ENCODE measurements around the gene C1orf52.

Gene C1orf52

GRCh38 chr1:85203573-85204171, 55.8 kb downstream of the C1orf52 start:
- H3K4me3 ChIP-seq (ENCODE audit: low read depth in 1 of 2, low read length in 2 of 2): no peak overlapping the region
- no peaks in the 10 kb centered on the region for H3K36me3 ChIP-seq (ENCODE audit: control insufficient read depth in 1 of 2, insufficient read depth in 2 of 2, low read length in 2 of 2)
- peaks cover 5 to 8% of the 10 kb centered on the region in 2 donors for H3K4me1 ChIP-seq (ENCODE audit: control insufficient read depth in 1 of 2, insufficient read depth in 2 of 2, low read length in 2 of 2)
- H3K9me3 ChIP-seq (ENCODE audit: control insufficient read depth in 1 of 2, low read length in 2 of 2): no peaks in the 10 kb centered on the region
- no peak overlapping the region for H3K27ac ChIP-seq (ENCODE audit: low read length)
- H3K27me3 ChIP-seq (ENCODE audit: low read depth, low read length): no peaks in the 10 kb centered on the region

- Histone ChIP-seq H3K36me3 (ENCODE audit: control insufficient read depth in 1 of 2, insufficient read depth in 2 of 2, low read length in 2 of 2) (no peaks in the 10 kb centered on the region), H3K4me3 (ENCODE audit: low read depth in 1 of 2, low read length in 2 of 2) (peak overlapping the region in 1 of 2 donors; percentile 81)
Observed at GRCh38 chr1:85202864-85203255, 56.6 kb downstream of the C1orf52 start.

DNA sequence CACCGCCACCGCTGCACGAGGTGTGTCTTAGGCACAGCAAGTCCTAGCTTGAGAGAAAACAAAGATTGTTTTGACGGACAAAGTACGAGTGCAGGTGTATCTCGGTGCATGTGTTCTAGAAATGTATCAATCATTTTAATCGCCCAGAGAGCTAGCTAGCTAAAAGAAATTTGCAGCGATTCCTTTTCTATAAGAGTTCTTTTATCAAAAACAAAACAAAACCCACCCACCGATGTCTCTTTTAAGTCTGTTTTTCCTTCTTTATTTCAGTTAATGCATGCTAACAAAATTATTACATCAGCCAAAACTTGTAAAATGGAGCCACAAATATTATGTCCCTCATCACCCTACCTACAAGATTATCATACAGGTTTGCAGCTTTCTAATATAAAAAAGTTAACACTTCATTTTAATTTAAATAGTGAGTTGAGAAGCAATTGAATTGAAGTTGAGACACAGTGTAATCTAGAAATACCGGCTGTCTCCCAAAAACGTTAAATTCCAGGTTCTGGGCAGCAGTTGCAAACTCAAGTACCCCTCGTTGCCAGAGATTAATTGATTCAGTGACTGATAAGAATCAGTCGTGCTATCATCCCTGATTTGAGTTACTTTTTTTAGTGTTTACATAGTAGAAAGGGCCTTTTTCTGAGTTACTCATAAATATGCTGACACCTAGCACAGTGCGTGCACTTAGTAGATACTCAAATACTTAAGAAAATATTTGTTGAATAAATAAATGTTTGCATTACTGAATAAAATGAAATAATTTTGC, 57.2 kb downstream of the C1orf52 start:
- Histone ChIP-seq H3K4me3 (ENCODE audit: low read depth in 1 of 2, low read length in 2 of 2) (peak overlapping the region; percentile 81 to 85), H3K9me3 (ENCODE audit: control insufficient read depth in 1 of 2, low read length in 2 of 2) (no peaks in the 10 kb centered on the region), H3K27me3 (ENCODE audit: low read depth, low read length) (no peaks in the 10 kb centered on the region), H3K27ac (ENCODE audit: low read length) (peak overlapping the region; percentile 54), H3K36me3 (ENCODE audit: control insufficient read depth in 1 of 2, insufficient read depth in 2 of 2, low read length in 2 of 2) (no peaks in the 10 kb centered on the region), H3K4me1 (ENCODE audit: control insufficient read depth in 1 of 2, insufficient read depth in 2 of 2, low read length in 2 of 2) (peaks cover 9 to 11% of the 10 kb centered on the region in 2 donors)

More at GRCh38 chr1:85202864-85203255, 56.6 kb downstream of the C1orf52 start:
- H3K4me1 ChIP-seq (ENCODE audit: control insufficient read depth in 1 of 2, insufficient read depth in 2 of 2, low read length in 2 of 2): peaks cover 9% of the 10 kb centered on the region in 2 donors
- H3K27ac ChIP-seq (ENCODE audit: low read length): no peak overlapping the region
- H3K9me3 ChIP-seq (ENCODE audit: control insufficient read depth in 1 of 2, low read length in 2 of 2): no peaks in the 10 kb centered on the region
- H3K27me3 ChIP-seq (ENCODE audit: low read depth, low read length): no peaks in the 10 kb centered on the region

DNA sequence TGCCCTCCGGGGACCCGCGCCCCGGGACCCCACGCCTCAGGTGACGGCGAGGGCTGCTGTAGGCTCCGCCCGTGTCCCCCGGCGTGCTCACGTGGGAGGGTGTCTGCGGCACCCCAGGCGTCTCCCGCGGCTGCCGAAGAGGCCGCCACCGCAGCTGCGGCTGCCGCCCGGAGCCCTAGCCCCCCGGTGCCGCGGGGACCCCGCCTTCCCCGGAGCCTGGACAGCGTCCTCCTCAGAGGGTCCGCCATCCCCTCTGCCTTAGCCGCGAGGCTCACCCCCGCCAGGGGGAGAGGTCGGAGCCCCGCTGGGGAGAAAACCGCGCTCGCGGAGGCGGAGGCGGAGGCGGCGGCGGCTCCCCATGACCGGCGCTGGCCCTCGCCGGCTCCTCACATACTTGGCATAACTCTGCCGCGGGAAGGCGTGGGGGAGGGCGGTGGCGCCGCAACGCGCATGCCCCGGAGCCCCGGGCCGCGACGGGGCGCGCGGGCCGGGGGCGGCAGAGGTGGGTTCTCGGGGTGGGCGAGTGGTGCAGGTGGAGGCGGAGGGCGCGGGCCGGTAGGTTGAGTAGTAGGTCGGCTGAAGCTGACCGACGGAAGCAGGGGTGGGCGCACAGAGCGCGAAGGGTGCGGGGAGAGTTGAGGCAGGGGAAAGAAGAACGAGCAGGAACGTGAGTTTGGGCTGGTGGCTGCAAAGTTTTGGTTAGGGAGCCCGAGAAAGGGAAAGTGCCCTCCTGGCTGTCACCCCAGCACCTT, 57.9 kb downstream of the C1orf52 start:
- Histone ChIP-seq H3K27ac (ENCODE audit: low read length) (peak overlapping the region; percentile 75), H3K36me3 (ENCODE audit: control insufficient read depth in 1 of 2, insufficient read depth in 2 of 2, low read length in 2 of 2) (no peaks in the 10 kb centered on the region), H3K4me1 (ENCODE audit: control insufficient read depth in 1 of 2, insufficient read depth in 2 of 2, low read length in 2 of 2) (peaks cover 9 to 11% of the 10 kb centered on the region in 2 donors), H3K9me3 (ENCODE audit: control insufficient read depth in 1 of 2, low read length in 2 of 2) (no peaks in the 10 kb centered on the region), H3K4me3 (ENCODE audit: low read depth in 1 of 2, low read length in 2 of 2) (peak overlapping the region; percentile 81 to 85), H3K27me3 (ENCODE audit: low read depth, low read length) (no peaks in the 10 kb centered on the region)

DNA sequence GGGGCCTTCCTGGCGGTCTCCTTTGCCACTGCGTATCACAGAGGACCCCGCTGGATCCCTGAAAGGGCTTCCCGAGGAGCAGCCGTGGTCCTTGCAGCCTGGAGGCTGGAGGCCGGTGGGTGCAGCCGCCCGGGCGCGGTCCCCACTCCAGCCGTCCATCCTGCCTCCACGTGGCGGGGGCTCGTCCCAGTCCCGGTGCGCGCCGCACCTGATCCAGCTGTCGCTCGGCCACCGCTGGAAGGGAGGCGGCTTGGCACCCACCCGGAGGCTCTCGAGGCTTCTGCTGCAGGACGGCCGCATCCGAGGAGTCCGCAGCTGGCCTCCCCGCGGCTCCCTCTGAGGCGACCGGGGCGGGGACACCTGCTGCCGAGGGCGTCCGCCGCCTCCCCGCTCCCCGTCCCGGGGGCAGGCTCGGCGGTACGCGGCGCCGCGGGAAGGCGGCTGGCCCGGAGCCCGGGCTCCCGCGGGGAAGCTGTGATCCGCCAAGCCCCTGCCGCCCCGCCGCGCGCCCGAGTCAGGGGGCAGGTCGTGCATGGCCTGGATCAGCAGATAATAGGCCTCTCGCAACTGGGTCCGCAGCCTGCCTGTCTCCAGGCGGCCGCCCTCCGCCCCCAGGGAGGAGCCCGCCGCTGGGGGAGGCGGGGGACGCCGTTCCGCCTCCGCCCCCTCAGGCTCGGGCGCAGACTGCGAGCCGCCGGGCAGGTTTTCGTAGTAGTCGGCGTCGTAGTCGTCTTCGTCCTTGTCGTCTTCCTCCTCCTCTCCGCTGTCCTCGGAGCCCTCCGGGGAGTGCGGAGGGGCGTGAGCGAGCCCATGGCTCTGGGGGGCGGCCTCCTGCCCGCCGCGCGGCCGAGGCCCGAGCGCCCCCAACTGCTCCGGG, 58.8 kb downstream of the C1orf52 start, which contains the start of gene SYDE2:
Gene SYDE2, minus strand, starts transcription at position 554 of the 877 bp plus-strand sequence. Its CDS starts 20 bp downstream, at position 534.
- peak within 1 kb of the TSS; percentile 81 to 85 for H3K4me3 ChIP-seq (ENCODE audit: low read depth in 1 of 2, low read length in 2 of 2)
- no peaks in the 10 kb centered on the region for H3K9me3 ChIP-seq (ENCODE audit: control insufficient read depth in 1 of 2, low read length in 2 of 2)
- no peaks in the 10 kb centered on the region for H3K36me3 ChIP-seq (ENCODE audit: control insufficient read depth in 1 of 2, insufficient read depth in 2 of 2, low read length in 2 of 2)

More for the DNA sequence above, 58.8 kb downstream of the C1orf52 start, which contains the start of gene SYDE2:
- Histone ChIP-seq H3K27me3 (ENCODE audit: low read depth, low read length) (no peaks in the 10 kb centered on the region), H3K27ac (ENCODE audit: low read length) (peak within 1 kb of the TSS; percentile 75), H3K4me1 (ENCODE audit: control insufficient read depth in 1 of 2, insufficient read depth in 2 of 2, low read length in 2 of 2) (peaks cover 9 to 15% of the 10 kb centered on the region in 2 donors)

Data from muscle layer of duodenum (tissue), 2 donors.